ENCODE measurements around the gene BRD7. TPM values are rescaled to one million over a fixed set of nuclear protein-coding genes. Genes with fewer than 3 reads are reported as not detected.

BRD7 gene
- total RNA-seq, 3 donors from 2014 or later, result 50.8 to 79.6 (median 56.1) TPM

- Histone ChIP-seq H3K9me3 (no peaks in the 10 kb centered on the region), H3K36me3 (ENCODE audit: low read depth) (no peaks in the 10 kb centered on the region), H3K4me1 (ENCODE audit: low read depth) (no peaks in the 10 kb centered on the region), H3K4me3 (no peak overlapping the region)
- no peak for TF ChIP-seq CTCF (IDR thresholded peaks at IDR 0.05)
- DNase-seq, result no peak
- intact Hi-C loops (cut with DNase I, micrococcal nuclease), result no loop called here
- no peak for ATAC-seq
Observed at GRCh38 chr16:50291719-50292565, 76.8 kb downstream of the BRD7 start.

- Histone ChIP-seq H3K4me3 (no peak overlapping the region), H3K4me1 (ENCODE audit: low read depth) (no peaks in the 10 kb centered on the region), H3K36me3 (ENCODE audit: low read depth) (no peaks in the 10 kb centered on the region), H3K9me3 (no peaks in the 10 kb centered on the region)
- TF ChIP-seq CTCF (IDR thresholded peaks at IDR 0.05), result no peak
- DNase-seq (no peak), ATAC-seq (no peak)
- intact Hi-C loops (cut with DNase I, micrococcal nuclease), result no loop called here
Observed at GRCh38 chr16:50290856-50291255, 77.9 kb downstream of the BRD7 start.

- DNase-seq (no peak), ATAC-seq (no peak)
- H3K4me3 ChIP-seq, result no peak overlapping the region
- intact Hi-C loops (cut with DNase I, micrococcal nuclease), result no loop called here
- no peak for TF ChIP-seq CTCF (IDR thresholded peaks at IDR 0.05)
- no peaks in the 10 kb centered on the region for H3K4me1 ChIP-seq (ENCODE audit: low read depth)
- H3K36me3 ChIP-seq (ENCODE audit: low read depth), result no peaks in the 10 kb centered on the region
- H3K9me3 ChIP-seq, result no peaks in the 10 kb centered on the region
Observed at GRCh38 chr16:50289950-50290764, 78.6 kb downstream of the BRD7 start.

- Histone ChIP-seq H3K4me1 (ENCODE audit: low read depth) (peaks cover 2% of the 10 kb centered on the region), H3K36me3 (ENCODE audit: low read depth) (no peaks in the 10 kb centered on the region), H3K4me3 (no peak overlapping the region), H3K9me3 (no peaks in the 10 kb centered on the region)
- DNase-seq (no peak), ATAC-seq (no peak)
- no peak for TF ChIP-seq CTCF (IDR thresholded peaks at IDR 0.05)
- intact Hi-C loops (cut with DNase I, micrococcal nuclease), result no loop called here
Observed at GRCh38 chr16:50288920-50289319, 79.9 kb downstream of the BRD7 start.

- ATAC-seq, result no peak
- intact Hi-C loops (cut with DNase I, micrococcal nuclease), result no loop called here
- H3K4me3 ChIP-seq, result no peak overlapping the region
- no peaks in the 10 kb centered on the region for H3K36me3 ChIP-seq (ENCODE audit: low read depth)
- no peak for TF ChIP-seq CTCF (IDR thresholded peaks at IDR 0.05)
- DNase-seq, result no peak
- H3K4me1 ChIP-seq (ENCODE audit: low read depth), result peaks cover 7% of the 10 kb centered on the region
- no peaks in the 10 kb centered on the region for H3K9me3 ChIP-seq
Observed at GRCh38 chr16:50288026-50288425, 80.8 kb downstream of the BRD7 start.
